Coronary artery (tissue), 2 donors: ENCODE measurements around the gene RDH14.

ENCODE experiments used
- DNase-seq: peaks from one replicate; pipeline ENCODE4 v3.0.0-alpha.2; 2017; ENCODE audit warnings: low spot score
- H3K27ac ChIP-seq, 2 donors: fragments of 200-600 bp; sonication (generic); one replicate each; pipeline ENCODE4 v1.5.1; 2016 to 2019
- H3K4me3 ChIP-seq: fragments of 200-600 bp; sonication (generic); 2 replicates; pipeline ENCODE4 v1.5.1; 2016; ENCODE audit warnings: mild to moderate bottlenecking, moderate library complexity
- TF ChIP-seq, protein P1 (sequence below): fragments of 200-600 bp; sonication (generic); IDR thresholded peaks from one replicate; pipeline ENCODE4 v1.5.1; 2019; ENCODE audit warnings: antibody characterized with exemption

Gene RDH14

DNA sequence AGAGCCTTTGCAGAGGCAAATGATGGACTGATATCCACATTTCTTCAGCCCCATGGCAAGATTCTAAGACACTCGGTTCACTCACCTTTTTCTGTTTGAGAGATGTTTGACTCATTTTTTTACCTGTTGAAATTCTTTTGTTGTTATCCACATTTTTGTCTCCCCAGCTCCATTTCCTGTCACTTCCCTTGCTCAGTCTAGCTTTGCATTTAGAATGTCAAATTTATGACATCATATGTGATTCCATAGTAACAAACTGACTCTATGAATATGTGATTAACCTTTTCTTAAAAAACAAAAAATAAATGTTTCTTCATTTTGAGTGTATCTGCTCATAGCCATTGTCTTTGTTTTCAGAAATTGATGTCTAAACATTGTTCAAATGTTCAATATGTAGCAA lies 28.9 kb upstream of the RDH14 start, which contains the start of gene NT5C1B:
TSS of gene NT5C1B (minus strand) at position 216 of the 400 bp plus-strand sequence. CDS start at position 115, 101 bp downstream.
- no peak for DNase-seq
- TF ChIP-seq, protein P1, sequence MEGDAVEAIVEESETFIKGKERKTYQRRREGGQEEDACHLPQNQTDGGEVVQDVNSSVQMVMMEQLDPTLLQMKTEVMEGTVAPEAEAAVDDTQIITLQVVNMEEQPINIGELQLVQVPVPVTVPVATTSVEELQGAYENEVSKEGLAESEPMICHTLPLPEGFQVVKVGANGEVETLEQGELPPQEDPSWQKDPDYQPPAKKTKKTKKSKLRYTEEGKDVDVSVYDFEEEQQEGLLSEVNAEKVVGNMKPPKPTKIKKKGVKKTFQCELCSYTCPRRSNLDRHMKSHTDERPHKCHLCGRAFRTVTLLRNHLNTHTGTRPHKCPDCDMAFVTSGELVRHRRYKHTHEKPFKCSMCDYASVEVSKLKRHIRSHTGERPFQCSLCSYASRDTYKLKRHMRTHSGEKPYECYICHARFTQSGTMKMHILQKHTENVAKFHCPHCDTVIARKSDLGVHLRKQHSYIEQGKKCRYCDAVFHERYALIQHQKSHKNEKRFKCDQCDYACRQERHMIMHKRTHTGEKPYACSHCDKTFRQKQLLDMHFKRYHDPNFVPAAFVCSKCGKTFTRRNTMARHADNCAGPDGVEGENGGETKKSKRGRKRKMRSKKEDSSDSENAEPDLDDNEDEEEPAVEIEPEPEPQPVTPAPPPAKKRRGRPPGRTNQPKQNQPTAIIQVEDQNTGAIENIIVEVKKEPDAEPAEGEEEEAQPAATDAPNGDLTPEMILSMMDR: no peak
- Histone ChIP-seq H3K4me3 (no peak within 1 kb of the TSS), H3K27ac (no peak within 1 kb of the TSS)

DNA sequence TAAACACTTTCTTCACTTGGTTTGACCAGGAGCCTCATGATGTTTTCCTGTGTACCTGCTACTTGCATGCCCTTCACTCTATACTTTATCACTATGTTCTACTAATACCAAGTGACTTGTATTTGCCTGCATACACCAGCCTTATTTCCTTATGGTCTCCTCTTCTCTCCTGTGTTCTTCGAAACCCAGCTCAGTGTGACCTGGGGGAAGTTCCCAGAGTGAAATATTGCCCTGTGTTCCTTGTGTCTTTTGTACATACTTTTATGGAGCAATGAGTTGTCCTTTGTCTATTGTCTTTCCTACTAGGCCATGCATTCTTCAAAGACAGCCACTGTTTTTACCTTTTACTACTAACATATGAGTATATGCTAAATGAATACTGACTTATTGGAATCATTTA lies 28.3 kb upstream of the RDH14 start:
- TF ChIP-seq, protein P1: no peak
- Histone ChIP-seq H3K27ac (no peak overlapping the region), H3K4me3 (no peak overlapping the region)
- DNase-seq: no peak

DNA sequence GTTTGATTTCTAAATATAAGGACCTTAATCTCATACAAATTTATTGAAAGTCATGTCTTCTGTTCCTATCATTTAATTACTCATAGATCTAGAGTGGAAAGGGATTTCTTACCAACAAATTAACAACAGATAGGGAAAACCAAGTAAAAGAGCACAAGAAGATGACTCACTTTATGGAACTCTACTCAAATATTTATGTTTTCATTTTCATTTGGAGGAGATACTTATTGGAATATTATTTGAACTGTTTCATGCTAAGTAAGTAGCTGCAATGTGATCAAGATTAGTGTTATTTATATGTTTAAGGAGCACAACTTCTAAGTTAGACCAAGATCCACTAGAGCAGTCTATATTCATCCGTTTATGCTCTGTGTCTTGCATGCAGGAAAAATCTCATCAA lies 27.6 kb upstream of the RDH14 start:
- TF ChIP-seq, protein P1: no peak
- Histone ChIP-seq H3K4me3 (no peak overlapping the region), H3K27ac (no peak overlapping the region)
- no peak for DNase-seq

DNA sequence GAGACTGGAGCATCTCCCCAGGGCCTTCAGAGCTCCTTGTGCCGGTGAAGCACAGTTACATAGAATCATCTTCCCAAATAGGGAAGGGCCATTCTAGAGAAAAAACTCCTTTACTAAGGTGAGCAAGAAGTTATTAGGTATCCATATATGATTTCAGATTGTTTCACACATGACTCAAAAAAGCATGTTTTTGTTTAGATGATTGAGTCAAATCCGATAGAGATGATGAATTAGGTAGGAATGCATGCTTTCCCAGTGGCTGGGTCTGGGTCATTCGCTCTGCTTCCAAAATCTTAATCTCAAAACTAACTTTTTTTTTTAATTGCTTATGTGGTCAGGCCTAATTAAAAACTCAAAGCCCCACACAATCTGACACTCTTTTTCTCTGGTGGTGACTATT lies 25.1 kb upstream of the RDH14 start:
- Histone ChIP-seq H3K27ac (no peak overlapping the region), H3K4me3 (no peak overlapping the region)
- DNase-seq: no peak
- TF ChIP-seq, protein P1: no peak

DNA sequence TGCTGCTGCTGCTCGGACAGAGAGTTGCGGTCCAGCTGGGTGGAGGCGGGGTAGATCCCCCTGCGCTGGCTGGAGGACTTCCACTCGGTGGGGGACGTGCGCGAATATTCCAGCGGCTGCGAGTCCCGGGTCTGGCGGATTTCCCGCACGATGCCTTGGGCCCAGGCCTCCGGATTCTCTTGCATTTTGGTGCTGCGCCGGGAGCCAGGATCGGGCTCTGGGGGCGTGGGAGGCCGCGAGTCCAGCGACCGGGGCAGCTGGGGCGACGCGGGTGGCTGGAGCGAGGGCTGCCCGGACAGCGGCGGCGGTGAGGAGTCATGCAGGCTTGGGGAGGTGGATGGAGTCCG lies 24.1 kb upstream of the RDH14 start:
- DNase-seq: no peak
- H3K27ac ChIP-seq: no peak overlapping the region
- TF ChIP-seq, protein P1: no peak
- H3K4me3 ChIP-seq: no peak overlapping the region

DNA sequence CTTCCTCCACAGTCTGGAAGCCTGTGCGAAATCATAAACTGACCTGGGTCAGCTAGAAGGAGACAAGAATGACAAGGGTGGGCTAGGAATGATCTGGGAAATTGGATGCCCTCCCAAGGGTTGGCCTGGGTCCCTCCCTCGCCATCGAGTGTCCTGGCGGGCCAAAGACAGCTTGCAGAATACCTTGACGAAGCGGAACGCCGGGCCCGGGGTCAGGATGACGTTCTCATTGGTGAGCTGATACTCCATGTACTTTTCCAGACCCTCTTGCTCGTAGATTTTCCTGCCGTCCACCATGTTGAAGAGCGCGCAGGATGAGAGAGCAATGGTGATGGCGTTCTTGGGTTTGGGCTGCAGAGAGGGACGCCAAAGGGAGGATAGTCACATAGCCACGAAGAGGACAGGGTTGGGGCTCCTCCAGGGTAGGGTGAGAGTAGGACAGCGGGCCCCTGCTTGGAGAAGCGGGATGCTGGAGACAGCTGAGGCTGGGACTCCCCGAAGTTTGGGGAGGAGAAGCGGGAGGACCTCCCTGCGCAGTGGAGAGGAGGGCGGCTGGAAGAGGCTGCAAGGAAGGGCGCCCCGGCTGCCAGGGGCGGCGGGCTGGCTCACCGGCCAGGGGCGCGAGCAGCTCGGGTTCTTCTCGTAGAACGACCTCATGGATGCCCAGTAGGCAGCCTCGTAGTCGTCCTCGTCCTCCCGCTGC lies 23.6 kb upstream of the RDH14 start:
- TF ChIP-seq, protein P1: no peak
- no peak overlapping the region for H3K27ac ChIP-seq
- DNase-seq: no peak
- no peak overlapping the region for H3K4me3 ChIP-seq

DNA sequence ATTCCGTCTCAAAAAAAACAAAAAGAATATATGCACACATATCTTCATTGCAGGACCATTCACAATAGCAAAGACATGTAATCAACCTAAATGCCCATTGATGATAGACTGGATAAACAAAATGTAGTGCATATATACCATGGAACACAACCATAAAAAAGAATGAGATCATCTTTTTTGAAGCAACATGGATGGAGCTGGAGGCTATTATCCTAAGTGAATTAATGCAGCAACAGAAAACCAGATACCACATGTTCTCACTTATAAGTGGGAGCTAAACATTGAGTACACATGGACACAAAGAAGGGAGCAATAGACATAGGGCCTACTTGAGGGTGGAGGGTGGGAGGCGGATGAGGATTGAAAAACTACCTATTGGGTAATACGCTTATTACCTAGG lies 20.2 kb upstream of the RDH14 start:
- Histone ChIP-seq H3K27ac (no peak overlapping the region), H3K4me3 (no peak overlapping the region)
- no peak for DNase-seq
- TF ChIP-seq, protein P1: no peak
